Peyer's patch (tissue), 4 donors: ENCODE data around the gene MVP.
"Not testable (repeated sequence)": the region's sequence is repeated elsewhere in the genome, so short reads cannot be mapped to it uniquely, and the experiment has no call there.

Experiments
- POLR2A ChIP-seq, 2 donors: fragments of 450-650 bp; IDR thresholded peaks; one replicate each; pipeline ENCODE4 v1.5.1; 2017; ENCODE audit warnings: antibody characterized with exemption in 2 of 2, mild to moderate bottlenecking in 2 of 2, moderate library complexity in 2 of 2
- TF ChIP-seq, protein P1 (sequence below), 6 experiments: fragments of 450-650 bp in 4 of 6; fragments of 200-600 bp in 2 of 6; sonication (generic) in 1 of 6; IDR thresholded peaks; one replicate each; pipeline ENCODE4 v1.5.1; 2017 to 2019; ENCODE audit warnings: antibody characterized with exemption in 6 of 6, mild to moderate bottlenecking in 3 of 6, moderate library complexity in 1 of 6

DNA sequence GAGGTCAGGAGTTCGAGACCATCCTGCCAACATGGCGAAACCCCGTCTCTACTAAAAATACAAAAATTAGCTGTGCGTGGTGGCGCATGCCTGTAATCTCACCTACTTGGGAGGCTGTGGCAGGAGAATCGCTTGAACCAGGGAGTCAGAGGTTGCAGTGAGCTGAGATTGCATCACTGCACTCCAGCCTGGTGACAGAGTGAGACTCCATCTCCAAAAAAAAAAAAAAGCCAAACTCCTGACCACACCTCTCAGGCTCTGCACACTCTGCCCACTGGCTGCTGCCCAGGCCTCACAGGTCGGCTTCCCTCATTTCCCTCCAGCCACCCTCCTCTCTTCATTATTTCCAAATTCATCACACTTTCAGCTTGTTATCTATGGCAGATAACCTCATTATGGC, 47.9 kb upstream of the MVP start:
- TF ChIP-seq, protein P1, sequence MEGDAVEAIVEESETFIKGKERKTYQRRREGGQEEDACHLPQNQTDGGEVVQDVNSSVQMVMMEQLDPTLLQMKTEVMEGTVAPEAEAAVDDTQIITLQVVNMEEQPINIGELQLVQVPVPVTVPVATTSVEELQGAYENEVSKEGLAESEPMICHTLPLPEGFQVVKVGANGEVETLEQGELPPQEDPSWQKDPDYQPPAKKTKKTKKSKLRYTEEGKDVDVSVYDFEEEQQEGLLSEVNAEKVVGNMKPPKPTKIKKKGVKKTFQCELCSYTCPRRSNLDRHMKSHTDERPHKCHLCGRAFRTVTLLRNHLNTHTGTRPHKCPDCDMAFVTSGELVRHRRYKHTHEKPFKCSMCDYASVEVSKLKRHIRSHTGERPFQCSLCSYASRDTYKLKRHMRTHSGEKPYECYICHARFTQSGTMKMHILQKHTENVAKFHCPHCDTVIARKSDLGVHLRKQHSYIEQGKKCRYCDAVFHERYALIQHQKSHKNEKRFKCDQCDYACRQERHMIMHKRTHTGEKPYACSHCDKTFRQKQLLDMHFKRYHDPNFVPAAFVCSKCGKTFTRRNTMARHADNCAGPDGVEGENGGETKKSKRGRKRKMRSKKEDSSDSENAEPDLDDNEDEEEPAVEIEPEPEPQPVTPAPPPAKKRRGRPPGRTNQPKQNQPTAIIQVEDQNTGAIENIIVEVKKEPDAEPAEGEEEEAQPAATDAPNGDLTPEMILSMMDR (IDR thresholded peaks at IDR 0.05), result not testable (repeated sequence)
- not testable (repeated sequence) for TF ChIP-seq POLR2A (IDR thresholded peaks at IDR 0.05)
